ENCODE measurements around the gene KHK.
"Not testable (repeated sequence)": the region's sequence is repeated elsewhere in the genome, so short reads cannot be mapped to it uniquely, and the experiment has no call there.

DNA sequence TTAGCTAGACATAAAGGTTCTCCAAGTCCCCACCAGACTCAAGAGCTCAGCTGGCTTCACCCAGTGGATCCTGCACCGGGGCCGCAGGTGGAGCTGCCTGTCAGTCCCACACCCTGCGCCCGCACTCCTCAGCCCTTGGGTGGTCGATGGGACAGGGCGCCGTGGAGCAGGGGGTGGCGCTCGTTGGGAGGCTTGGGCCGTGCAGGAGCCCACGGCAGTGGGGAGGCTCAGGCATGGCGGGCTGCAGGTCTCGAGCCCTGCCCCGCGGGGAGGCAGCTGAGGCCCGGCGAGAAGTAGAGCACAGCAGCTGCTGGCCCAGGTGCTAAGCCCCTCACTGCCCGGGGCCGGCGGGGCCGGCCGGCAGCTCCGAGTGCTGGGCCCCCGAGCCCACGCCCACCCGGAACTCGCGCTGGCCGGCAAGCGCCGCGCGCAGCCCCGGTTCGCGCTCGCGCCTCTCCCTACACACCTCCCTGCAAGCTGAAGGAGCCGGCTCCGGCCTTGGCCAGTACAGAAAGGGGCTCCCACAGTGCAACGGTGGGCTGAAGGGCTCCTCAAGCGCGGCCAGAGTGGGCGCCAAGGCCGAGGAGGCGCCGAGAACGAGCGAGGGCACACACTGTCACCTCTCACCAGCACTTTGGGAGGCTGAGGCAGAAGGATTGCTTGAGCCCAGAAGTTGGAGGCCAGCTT is 25.0 kb downstream of the KHK start:
- not testable (repeated sequence) for TF ChIP-seq CTCF, POLR2A, EP300 (IDR thresholded peaks at IDR 0.05)
